RWPE1 (cell line): ENCODE measurements around the gene MEGF6.

ENCODE experiments used
- CTCF ChIA-PET: fragments of 350-600 bp; sonication (Branson Sonifier 250); formaldehyde crosslinking; extraction: SDS; loops from one replicate; lab custom pipeline; 2021; lab: Yijun Ruan, JAX
- POLR2A ChIA-PET: fragments of 400-600 bp; formaldehyde crosslinking; extraction: SDS; loops from one replicate; lab custom pipeline; 2020; ENCODE audit warnings: antibody characterized with exemption; ENCODE audit not compliant: low non-redundant PET; lab: Yijun Ruan, JAX
- DNase-seq: peaks from one replicate; pipeline ENCODE4 v3.0.0; 2012; ENCODE audit warnings: low spot score
- H3K27ac ChIP-seq: fragments of 450-650 bp; 2 replicates; pipeline ENCODE4 v1.5.1; 2017
- CTCF ChIP-seq: fragments of 450-650 bp; conservative IDR thresholded peaks from 2 replicates; pipeline ENCODE4 v1.5.1; 2017; ENCODE audit warnings: low read depth, mild to moderate bottlenecking

Gene MEGF6

GRCh38 chr1:3451994-3452865 lies 159.1 kb downstream of the MEGF6 start:
- ChIA-PET POLR2A (no interaction called here), CTCF (interaction anchor here (0.5 to 4.2 kb wide), 37 partner anchors 8 to 865 kb away, joined by 3 to 106 read pairs (median 4); no protein-coding TSS in a partner anchor)
- TF ChIP-seq CTCF = no peak
- DNase-seq = no peak
- no peak overlapping the region; the same call in 1 of the 2 replicates for H3K27ac ChIP-seq

- H3K27ac ChIP-seq = no peak overlapping the region
- DNase-seq = no peak
- TF ChIP-seq CTCF = no peak
- ChIA-PET POLR2A (no interaction called here), CTCF (no interaction called here)
Measured at GRCh38 chr1:3450983-3451382, 160.3 kb downstream of the MEGF6 start.

GRCh38 chr1:3450202-3450863 lies 161.0 kb downstream of the MEGF6 start:
- POLR2A ChIA-PET = no interaction called here
- CTCF ChIA-PET = interaction anchor here (0.8 kb wide), 1 partner anchor 33 kb away, joined by 4 read pairs; no protein-coding TSS in a partner anchor
- TF ChIP-seq CTCF = no peak
- no peak for DNase-seq
- H3K27ac ChIP-seq = no peak overlapping the region

- no peak overlapping the region for H3K27ac ChIP-seq
- DNase-seq = no peak
- CTCF ChIA-PET = interaction anchor here (0.7 to 0.8 kb wide), 2 partner anchors 8 to 883 kb away, joined by 3 to 4 read pairs; no protein-coding TSS in a partner anchor
- POLR2A ChIA-PET = interaction anchor here (0.6 kb wide), 1 partner anchor 172 kb away, joined by 11 read pairs; no protein-coding TSS in a partner anchor
- no peak for TF ChIP-seq CTCF
Measured at GRCh38 chr1:3444736-3445135, 166.6 kb downstream of the MEGF6 start.

GRCh38 chr1:3444298-3444697 lies 167.0 kb downstream of the MEGF6 start:
- POLR2A ChIA-PET = interaction anchor here (0.6 kb wide), 1 partner anchor 171 kb away, joined by 11 read pairs; no protein-coding TSS in a partner anchor
- TF ChIP-seq CTCF = no peak
- CTCF ChIA-PET = interaction anchor here (0.7 to 0.8 kb wide), 2 partner anchors 9 to 882 kb away, joined by 3 to 4 read pairs; no protein-coding TSS in a partner anchor

GRCh38 chr1:3443807-3444206 lies 167.5 kb downstream of the MEGF6 start:
- TF ChIP-seq CTCF = no peak
- ChIA-PET POLR2A (no interaction called here), CTCF (no interaction called here)
- DNase-seq = no peak
- no peak overlapping the region for H3K27ac ChIP-seq

More at GRCh38 chr1:3444298-3444697, 167.0 kb downstream of the MEGF6 start:
- H3K27ac ChIP-seq = no peak overlapping the region
- DNase-seq = no peak
